ENCODE measurements around the gene UBE2I.

The UBE2I gene

DNA sequence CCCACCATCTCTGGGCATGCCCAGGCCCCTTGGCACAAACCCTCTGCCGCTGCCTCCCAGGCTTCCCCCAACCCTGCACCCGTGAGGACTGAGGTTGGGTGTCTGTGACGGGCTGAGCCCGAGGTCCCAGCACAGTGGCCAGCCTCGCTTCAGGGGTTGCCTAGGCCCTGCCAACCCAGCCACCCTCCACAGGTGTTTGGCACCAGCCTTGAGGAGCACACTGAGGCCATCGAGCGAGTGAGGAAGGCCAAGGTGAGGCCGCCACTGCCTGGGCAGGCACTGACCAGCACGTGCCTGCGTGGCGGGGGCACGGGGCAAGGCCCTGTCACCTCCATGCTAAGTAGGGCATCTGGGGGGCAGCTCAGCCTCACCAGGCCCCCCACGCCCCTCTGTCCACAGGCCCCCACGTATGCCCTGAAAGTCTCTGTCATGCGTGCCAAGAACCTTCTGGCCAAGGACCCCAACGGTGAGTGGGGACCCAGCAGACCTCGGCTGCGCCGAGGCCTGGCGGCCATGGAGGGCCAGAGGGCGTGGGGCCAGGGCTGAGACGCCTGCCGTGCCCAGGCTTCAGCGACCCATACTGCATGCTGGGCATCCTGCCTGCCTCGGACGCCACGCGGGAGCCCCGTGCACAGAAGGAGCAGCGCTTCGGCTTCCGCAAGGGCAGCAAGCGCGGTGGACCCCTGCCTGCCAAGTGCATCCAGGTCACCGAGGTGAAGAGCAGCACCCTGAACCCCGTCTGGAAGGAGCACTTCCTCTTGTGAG is 31.5 kb downstream of the UBE2I start:
- no peak for DNase-seq (ENCODE audit: low read depth, low spot score)
- no peak overlapping the region for H3K27ac ChIP-seq

DNA sequence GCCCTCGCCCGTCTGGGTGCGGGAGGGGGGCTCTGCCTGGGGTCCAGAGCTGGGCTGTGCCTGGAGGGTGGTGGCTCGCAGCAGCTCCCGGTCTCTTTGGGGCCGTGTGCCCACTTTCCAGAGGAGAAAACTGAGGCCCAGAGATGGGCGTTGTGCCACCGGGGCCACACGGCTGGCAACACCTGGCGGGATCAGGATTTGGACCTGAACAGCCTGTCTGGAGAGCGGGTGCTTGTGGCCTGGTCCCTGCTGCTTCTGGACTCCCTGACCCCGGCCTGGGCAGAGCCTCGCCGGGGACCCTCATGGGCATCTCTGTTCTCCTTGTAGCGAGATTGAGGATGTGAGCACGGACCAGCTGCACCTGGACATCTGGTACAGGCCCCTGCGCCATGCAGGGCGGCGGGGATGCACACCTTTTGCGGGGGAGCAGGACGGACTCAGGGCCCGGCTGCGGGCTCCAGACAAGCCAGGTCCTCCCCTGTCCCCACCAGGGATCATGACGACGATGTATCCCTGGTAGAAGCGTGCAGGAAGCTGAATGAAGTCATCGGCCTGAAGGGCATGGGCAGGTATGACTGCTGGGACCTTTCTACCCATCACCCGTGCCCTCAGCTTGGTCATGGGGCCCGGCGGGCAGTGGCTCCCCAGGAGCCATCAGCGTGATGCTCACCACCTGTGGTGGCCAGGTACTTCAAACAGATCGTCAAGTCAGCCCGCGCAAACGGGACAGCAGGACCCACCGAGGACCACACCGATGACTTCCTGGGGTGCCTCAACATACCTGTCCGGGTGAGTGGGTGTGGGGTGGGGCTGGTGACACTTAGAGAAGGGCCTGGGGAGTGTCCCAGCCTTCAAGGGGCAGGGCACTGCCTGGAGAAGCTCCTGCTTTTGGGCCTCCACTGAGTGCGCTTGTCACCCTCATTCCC is 32.3 kb downstream of the UBE2I start:
- H3K27ac ChIP-seq = no peak overlapping the region
- DNase-seq (ENCODE audit: low read depth, low spot score) = no peak

DNA sequence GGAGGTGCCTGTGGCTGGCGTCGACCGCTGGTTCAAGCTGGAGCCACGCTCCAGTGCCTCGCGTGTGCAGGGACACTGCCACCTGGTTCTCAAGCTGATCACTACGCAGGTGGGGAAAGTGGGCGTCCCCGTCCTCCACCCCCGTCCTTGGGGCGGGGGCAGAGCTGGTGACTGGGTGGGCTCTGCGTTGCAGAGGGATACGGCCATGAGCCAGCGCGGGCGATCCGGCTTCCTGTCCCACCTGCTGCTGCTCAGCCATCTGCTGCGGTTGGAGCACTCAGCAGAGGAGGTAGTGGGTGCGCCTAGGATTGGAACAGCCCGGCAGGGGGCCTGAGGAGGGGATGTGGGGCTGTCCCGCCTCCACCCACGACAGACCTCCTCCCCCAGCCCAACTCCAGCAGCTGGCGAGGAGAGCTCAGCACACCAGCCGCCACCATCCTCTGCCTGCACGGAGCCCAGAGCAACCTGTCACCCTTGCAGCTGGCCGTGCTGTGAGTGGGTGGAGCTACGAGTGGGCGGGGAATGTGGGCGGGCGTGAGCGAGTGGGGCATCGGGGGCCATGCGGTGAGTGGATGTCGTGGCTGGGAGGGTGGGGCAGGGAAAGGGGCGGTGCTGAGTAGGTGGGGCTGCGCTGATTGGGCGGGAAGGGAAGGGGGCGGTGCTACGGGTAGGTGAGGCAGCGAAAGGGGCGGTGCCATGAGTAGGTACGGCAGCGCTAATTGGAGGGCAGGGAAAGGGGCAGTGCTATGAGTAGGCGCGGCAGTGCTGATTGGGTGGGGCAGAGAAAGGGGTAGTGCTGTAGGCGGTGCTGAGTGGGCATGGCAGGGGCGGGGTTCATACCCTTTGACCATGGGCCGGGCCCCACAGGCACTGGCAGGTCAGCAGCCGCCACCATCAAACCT is 33.3 kb downstream of the UBE2I start:
- DNase-seq (ENCODE audit: low read depth, low spot score) = peak; percentile 79
- no peak overlapping the region for H3K27ac ChIP-seq

DNA sequence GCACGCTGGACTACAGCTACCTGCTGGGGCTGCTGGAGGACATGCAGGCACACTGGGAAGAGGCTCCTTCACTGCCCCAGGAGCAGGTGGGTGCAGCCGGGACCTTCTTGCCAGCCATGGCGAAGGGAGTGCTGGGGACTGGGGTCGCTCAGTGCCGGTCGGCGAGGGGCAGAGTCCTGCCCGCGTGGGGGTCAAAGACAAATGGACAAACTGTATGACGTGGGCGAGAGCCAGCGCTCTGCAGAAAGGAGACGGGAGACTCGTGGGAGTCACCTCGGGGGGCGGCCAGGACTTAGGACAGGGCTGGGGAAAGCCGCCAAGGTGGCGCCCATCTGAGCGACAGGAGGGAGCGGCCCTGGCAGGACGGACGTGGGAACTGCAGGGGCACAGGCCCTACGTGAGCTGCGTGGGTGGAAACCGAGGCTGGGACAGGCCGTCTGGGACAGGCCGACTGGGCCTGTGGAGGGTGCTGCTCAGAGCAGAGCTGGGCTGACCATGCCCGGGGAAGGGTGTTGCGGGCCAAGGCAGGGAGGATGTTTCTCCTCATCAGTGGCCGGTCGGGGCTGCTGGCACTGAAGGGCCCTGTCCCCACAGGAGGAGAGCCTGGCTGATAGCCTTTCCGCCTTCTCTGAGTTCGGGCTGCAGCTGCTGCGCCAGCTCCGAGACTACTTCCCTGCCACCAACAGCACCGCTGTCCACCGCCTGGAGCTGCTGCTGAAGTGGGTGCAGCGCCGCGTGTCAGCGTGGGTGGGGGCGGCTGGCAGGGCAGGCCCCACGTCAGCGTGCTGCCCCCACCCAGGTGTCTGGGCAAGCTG is 34.2 kb downstream of the UBE2I start:
- no peak overlapping the region for H3K27ac ChIP-seq
- no peak for DNase-seq (ENCODE audit: low read depth, low spot score)

DNA sequence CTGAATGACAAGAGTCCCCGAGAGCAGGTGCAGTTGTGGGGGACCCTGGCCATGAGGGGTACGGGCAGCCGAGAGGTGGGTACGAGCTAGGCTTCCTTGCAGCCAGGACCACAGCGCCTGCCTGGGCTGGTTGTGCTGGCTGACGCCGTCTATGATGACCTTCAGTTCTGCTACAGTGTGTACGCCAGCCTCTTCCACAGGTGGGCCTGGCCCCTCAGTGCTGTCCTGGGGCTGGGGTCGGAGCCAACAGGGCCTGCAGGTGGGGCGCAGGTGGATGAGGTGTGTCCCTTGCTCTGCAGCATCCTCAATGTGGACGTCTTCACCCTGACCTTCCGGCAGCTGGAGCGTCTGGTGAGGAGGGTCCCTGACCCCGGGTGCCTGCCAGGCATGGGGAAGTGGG is 35.1 kb downstream of the UBE2I start:
- no peak for DNase-seq (ENCODE audit: low read depth, low spot score)
- H3K27ac ChIP-seq = no peak overlapping the region

DNA sequence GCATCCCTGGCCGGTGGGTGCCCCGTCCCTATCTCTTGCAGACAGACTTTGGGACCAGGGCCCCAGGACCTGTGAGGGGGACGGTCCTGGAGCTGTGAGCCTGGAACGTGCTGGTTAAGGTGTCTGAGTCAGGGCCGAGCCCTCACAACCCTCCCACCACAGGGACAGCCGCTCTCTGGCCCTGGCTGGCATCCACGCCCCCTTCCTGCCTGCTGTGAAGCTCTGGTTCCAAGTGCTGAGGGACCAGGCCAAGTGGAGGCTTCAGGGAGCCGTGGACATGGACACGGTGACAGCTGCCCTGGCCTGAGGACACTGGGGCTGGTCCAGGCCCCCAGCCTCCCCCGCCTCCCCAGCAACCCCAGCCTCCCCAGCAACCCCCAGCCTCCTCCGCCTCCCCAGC is 35.7 kb downstream of the UBE2I start:
- no peak for DNase-seq (ENCODE audit: low read depth, low spot score)
- H3K27ac ChIP-seq = no peak overlapping the region

DNA sequence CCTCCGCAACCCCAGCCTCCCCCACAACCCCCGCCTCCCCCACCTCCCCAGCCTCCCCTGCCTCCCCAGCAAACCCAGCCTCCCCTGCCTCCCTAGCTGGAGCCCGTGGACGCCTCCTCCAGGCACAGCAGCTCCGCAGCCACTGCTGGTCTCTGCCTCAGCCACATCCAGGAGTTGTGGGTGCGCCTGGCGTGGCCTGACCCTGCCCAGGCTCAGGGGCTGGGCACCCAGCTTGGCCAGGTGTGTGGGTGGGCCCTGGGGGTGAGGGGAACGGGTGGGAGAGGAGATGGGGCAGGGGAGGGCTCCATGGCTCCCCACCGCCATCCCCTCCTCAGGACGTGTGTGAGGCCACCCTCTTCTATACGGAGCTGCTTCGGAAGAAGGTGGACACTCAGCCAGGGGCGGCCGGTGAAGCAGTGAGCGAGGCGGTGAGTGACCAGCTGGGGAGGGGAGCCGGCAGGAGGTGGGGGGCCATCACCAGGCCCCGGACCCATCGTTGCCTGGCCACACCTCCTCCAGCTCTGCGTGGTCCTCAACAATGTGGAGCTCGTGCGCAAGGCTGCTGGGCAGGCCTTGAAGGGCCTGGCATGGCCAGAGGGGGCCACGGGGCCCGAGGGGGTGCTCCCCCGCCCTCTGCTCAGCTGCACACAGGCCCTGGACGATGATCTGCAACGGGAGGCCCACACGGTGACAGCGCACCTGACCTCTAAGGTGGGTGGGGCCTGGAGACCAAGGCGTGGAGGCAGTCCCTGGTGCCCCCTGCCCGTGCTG is 36.4 kb downstream of the UBE2I start:
- no peak overlapping the region for H3K27ac ChIP-seq
- no peak for DNase-seq (ENCODE audit: low read depth, low spot score)

DNA sequence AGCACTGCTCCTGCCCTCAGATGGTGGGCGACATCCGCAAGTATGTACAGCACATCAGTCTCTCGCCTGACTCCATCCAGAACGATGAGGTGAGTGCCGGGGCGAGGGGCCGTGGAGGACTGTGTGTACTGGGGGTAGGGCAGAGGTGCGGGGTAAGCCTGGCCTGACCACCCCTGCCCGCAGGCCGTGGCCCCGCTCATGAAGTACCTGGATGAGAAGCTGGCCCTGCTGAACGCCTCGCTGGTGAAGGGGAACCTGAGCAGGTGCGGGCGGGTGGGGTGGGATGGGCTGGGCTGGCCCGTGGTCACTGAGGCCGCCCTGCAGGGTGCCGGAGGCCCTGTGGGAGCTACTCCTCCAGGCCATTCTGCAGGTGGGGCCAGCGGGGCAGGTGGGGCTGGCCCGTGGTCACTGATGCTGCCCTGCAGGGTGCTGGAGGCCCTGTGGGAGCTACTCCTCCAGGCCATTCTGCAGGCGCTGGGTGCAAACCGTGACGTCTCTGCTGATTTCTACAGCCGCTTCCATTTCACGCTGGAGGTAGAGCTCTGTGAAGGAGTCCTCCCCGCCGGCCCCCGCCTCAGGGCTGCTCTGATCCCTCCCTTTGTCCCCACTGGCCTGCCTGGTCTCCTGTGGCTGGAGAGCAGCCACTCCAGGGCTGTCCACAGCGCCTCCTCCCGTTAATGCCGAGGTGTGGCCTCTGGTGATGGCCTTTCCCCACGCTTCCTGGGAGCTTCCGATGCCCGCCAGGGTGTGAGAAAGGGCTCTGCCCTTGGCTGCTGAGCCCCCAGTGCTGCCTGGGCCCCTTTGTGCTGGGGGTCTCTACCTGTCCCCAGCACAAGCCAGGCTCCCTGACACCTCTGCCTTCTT is 37.2 kb downstream of the UBE2I start:
- no peak for DNase-seq (ENCODE audit: low read depth, low spot score)
- no peak overlapping the region for H3K27ac ChIP-seq

DNA sequence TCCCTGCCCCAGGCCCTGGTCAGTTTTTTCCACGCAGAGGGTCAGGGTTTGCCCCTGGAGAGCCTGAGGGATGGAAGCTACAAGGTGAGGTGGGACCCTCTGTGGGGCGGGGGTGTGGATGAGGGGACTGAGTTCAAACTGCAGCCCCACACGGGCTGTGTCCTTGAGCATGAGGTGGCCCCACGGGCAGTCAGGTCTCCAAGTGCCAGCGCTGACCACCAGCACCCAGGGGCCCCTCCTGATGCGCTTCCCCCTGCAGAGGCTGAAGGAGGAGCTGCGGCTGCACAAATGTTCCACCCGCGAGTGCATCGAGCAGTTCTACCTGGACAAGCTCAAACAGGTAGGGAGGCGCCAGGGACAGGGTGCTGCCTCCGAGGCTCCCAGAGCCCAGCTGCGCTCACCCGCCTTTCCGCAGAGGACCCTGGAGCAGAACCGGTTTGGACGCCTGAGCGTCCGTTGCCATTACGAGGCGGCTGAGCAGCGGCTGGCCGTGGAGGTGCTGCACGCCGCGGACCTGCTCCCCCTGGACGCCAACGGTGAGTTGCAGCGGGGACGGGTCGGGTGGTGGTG is 37.9 kb downstream of the UBE2I start:
- H3K27ac ChIP-seq = no peak overlapping the region
- peak; percentile 22 for DNase-seq (ENCODE audit: low read depth, low spot score)

DNA sequence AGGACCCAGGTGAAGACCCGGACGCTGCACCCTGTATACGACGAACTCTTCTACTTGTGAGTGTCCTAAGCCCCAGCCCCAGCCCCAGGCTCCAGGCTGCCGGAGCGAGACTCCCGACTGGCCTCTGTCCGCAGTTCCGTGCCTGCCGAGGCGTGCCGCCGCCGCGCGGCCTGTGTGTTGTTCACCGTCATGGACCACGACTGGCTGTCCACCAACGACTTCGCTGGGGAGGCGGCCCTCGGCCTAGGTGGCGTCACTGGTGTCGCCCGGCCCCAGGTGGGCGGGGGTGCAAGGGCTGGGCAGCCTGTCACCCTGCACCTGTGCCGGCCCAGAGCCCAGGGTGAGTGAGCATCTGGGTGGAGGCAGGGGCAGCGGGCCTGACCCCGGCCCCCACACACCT is 38.5 kb downstream of the UBE2I start:
- no peak for DNase-seq (ENCODE audit: low read depth, low spot score)
- H3K27ac ChIP-seq = no peak overlapping the region

DNA sequence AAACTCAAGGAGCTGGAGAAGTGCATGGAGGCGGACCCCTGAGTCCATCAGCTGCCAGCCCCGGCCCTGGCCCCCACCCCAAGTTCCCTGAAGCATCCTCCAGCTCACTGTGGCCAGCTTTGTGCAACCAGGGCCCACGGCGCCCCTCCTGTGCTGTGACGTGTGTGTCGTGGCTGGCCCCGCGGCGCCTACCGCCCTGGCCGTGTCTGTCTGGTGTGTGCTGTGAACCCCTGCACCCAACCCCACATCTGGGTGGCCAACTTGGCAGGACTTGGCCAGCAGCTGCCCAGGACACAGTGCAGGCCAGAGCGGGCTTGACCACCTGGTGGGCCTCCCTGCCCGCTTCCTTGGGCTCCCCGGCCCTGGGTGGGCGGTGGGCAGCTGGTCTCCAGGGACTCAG is 39.0 kb downstream of the UBE2I start:
- no peak for DNase-seq (ENCODE audit: low read depth, low spot score)
- no peak overlapping the region for H3K27ac ChIP-seq

DNA sequence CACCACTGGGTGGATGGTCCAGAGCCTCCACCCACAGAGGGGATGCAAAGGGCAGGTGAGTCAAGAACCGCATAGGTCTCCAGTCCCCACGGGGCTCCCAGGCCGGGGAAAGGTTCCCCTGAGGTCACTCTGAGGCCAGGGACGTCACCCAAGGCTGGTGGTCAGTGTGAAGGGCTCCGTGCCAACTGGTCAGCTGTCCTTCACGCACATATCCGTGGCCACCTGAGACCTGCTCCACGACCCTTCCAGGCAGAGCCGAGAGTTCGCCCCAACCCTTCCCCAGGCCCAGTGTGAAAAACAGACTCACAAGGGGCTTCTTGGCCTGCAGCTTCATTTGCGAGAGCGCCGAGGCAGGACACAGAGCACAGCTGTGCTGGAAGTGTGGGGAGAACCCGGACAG is 39.5 kb downstream of the UBE2I start:
- no peak overlapping the region for H3K27ac ChIP-seq
- DNase-seq (ENCODE audit: low read depth, low spot score) = no peak

DNA sequence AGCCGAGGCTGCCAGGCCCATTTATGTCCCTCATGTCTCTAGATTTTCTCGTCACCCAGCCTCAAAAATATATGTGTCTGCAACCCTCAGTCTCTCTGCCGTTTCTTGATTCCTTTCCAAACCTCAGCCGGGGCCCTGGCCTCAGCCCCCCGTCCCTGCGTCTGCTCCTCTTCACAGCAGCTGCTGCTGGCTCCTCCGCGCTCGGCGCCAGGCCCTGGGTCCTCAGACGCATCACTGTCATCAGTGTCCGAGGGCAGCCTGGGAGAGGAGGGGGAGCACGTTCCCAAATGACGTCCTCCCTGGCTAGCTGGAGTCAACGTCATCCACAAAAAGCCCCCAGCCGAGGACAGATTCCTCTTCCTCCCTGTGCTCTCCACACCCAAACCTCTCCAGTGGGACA is 39.9 kb downstream of the UBE2I start:
- DNase-seq (ENCODE audit: low read depth, low spot score) = no peak
- H3K27ac ChIP-seq = no peak overlapping the region

DNA sequence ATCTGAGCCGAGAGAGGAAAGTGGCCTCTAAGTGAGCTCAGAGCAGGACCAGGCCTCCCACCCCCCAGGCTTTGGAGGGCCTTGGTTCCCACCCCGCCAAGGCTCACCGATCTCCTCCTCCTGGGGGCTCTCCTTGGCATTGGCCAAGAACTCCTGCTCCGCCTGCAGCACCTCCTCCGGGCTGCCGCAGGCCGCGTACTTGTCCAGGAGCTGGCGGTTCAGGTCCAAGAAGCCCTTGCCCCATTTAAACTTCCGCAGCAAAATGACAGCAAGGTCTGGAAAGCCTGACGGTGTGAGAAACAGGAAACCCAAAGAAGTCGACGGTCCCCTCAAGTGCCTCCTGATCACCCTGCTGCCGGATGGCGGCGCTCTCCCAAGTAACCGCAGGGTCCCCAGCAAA is 40.5 kb downstream of the UBE2I start:
- no peak for DNase-seq (ENCODE audit: low read depth, low spot score)
- no peak overlapping the region for H3K27ac ChIP-seq

DNA sequence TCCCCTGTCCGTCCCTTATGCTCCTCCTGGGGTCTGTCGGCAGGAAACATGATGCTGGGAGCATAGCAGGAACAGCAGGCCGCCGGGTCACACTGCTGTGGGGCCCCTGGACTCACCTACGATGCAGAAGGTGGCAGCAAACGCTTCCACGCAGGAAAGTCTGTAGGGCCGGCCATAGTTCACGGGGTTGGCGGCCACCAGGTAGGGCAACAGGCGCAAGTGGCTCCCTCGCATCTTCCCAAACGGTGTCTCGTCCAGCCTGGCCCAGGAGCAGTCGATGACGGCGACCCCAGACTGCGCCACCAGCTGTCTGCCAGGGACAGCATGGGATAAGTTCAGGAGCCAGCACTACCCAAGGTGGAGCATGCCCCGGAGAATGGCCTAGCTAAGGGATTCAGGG is 41.3 kb downstream of the UBE2I start:
- DNase-seq (ENCODE audit: low read depth, low spot score) = no peak
- H3K27ac ChIP-seq = no peak overlapping the region

DNA sequence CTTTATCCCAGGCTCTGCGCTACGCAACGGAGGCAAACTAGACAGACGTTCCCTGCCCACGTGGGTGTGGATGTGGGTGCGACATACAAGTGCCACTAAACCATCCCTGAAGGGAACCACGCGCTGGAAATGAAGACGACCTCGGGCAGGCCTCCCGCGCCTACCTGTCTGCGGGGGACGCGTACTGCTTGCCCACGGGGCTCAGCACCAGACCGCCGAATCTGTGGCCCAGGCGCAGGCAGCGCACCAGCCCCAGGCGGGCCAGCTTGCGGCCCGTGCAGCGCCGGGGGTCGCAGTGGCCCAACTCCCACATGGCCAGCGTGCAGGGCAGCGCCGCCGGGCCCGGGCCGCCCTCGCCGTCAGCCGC is 41.8 kb downstream of the UBE2I start:
- DNase-seq (ENCODE audit: low read depth, low spot score) = no peak
- peak overlapping the region; percentile 5 for H3K27ac ChIP-seq

DNA sequence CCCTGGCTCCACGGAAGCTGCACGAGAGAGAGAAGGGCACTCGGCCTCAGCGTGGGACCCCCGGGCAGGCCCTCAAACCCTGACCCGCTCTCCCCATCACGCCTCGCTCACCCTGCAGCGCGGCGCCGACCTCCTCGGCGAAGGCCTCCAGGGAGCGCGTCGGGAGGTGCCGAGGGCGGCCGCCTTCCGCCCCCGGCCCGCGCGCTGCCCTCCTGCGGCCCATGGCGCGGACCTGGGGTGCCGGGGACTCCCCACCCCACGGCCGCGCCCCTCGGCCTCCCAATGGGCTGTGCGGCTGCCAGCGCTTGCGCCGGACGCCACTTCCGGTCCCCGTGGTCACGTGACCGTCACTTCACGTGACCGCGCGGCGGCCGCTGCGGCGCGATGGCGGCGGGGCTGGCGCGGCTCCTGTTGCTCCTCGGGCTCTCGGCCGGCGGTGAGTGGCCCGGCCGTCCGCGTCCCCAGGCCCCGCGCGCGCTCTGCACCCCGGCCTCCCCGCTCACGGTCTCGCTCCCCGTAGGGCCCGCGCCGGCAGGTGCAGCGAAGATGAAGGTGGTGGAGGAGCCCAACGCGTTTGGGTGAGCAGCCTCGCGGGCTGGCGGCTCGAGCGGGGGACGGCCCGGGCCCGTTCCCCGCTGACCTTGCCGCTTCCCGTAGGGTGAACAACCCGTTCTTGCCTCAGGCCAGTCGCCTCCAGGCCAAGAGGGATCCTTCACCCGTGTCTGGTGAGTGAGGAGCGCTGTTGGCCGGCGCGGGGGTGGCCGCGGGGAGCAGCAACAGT is 42.3 kb downstream of the UBE2I start, which contains the start of the genes GNPTG and TSR3:
Gene GNPTG (plus strand): TSS at position 350 of the 781 bp plus-strand sequence. CDS start 35 bp downstream, at position 385.
Gene TSR3 (minus strand): TSS at position 297 of the 781 bp plus-strand sequence. CDS start 74 bp downstream, at position 223.
- peak; percentile 69 for DNase-seq (ENCODE audit: low read depth, low spot score)
- H3K27ac ChIP-seq = peak within 1 kb of the TSS; percentile 14

All from epithelial cell of prostate (primary cell).